ENCODE data around the gene HOXD12.

The HOXD12 gene

DNA sequence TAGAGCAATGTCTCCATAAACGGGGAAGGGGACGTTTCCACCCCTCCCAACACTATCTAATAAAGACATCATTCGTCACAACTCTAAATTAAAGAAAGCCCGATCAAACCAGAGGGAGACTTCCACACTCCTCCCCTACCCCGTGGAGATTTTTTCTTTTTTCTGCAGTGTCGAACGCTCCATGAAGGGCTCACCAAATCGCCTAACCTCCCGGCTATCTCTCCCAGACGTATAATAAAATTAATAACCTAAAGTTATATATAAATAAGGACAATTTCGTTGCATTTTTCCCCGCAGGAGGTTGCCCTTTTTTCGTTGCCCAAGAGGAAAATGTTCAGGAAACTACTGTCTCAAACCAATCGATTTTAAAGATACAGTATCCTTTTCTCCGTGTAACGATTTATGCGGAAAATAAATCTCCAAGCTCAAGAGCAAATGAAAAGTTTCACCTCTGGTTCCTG is 18.2 kb upstream of the HOXD12 start:
- DNase-seq = no peak

DNA sequence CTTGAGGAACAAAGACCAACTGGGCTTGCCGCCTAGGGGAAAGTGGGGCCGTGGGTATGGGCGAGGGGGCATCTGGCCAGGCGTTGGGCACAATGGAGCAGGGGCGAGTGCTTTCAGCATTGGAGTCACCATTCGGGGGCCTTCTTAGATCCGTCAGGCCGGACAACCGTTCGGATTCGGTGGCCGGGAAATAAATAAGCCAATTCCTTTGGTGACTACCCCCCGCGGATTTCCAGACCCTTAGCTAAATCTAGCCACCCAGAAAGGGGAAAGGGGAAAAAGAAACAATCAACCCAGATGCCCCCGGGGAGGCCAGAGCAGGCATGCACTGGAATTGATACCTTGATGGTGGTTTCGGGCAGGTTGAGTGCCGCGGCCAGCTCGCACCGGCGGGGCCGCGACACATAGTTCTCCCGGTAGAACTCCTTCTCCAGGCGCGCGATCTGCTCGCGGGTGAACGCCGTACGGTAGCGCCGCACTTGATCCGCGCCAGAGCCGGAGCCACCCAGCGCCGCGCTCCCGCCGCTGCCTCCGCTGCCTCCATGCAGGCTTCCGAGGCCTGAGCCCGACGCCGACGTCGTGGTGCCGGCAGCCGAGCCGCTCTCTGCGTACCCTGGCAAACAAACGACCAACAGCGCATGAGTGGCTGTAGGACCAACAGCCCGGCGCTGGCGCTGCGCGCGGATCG is 17.6 kb upstream of the HOXD12 start:
- DNase-seq = no peak

DNA sequence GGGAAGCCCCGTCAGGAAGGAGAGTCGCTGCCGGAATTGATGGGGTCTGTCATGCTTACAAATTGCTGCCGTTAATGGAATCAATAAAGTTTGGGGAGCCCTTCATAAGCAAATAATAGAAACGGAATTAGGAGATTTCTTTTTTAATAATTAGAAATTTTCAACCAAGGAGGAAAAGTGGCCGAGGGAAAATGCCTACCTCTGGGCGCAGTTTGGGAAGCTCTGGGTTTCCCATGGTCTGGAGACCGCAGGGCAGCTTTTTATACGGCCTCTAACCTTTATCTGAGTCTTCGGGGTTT is 17.1 kb upstream of the HOXD12 start:
- DNase-seq = no peak

DNA sequence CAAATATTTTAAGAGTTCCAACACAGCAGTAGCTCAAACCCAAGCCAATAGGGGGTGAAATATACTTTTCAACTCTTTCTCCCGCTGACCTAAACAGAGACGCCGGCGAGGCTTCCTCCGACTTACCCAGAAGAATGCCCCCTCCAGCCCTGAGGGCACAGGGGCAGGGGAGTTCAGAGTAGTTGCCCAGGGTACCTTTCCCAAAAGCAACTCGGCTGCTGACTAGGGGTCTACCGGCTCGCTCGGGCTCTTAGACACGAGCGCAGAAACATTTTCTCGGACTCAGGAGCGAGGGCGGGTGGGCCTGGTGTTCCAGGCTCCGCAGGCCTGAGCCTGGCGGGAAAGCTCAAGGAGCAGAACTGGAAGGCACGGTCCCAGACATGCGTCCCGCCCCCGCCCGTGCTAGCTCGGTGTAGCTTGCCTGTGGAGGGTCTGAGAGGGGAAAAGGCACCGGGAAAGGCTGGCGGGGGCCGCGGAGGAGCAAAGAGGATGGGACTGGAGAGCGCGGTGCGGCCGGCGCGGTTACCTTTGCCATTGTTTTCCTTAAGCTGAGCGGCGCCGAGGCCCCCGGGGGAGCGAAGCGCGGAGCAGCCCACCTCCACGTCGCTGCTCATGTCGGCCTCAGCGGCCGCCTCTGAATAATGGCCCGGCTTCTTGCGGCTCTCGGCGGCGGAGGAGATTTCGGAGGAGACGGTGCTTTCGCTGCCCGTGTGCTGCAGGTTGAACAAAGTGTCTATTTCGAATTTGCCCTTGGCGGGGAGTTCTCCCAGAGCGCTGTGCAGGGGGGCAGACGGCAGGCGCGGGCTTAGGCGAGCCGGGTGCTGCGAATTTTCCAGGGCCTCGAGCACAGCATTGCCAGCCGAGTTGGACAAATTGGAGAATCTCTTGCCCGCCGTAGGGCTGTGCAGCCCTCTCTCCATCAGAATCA is 16.5 kb upstream of the HOXD12 start:
- DNase-seq = no peak

DNA sequence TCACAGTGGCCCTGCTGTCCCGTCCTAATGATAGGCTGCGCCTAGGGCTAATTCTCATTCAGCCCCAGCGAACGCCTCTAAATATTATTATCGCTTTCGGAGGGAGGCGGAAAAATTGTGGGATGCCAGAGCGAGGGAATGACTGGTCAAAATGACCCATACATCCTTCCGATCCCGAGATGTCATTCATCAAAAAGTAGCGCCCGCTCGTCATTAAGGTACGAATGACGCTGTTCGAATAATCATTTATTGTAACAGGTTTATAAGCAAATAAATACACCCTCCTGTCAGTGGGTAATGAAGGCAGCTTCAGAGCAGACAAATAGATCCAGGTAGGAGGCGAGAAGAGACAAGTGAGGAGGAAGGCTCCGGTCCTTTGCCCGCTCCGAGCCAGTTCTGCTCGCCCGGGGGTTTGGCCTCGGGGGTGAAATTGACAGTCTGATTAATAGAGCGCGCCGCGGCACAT is 15.8 kb upstream of the HOXD12 start, which contains the start of gene EVX2:
Gene EVX2 (minus strand): TSS at position 167 of the 466 bp plus-strand sequence. CDS start 186 bp downstream, outside the sequence.
- no peak for DNase-seq

DNA sequence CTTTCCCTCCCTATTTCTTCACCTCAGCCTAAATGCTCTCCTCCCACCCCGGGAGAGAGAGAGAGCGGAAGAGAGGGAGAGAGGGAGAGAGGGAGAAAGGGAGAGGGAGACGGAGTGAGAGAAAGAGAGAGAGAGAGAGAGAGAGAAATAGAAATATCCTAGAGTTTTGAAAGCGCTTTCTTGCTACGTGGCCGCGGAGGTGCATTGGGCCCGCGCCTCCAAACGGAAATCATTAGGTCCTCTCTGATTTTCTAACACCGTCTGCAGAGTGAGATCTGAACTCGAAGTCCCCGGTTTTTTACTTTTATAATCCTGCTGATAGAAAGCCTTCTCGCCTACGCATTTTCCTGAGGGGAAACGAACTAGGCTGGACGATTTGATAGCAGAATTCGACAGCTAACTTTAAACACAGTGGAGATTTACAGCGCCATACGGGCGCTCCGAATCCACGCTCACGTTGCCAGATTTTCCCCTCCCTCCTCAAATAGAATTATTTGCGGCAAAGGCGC is 14.9 kb upstream of the HOXD12 start:
- DNase-seq = no peak

DNA sequence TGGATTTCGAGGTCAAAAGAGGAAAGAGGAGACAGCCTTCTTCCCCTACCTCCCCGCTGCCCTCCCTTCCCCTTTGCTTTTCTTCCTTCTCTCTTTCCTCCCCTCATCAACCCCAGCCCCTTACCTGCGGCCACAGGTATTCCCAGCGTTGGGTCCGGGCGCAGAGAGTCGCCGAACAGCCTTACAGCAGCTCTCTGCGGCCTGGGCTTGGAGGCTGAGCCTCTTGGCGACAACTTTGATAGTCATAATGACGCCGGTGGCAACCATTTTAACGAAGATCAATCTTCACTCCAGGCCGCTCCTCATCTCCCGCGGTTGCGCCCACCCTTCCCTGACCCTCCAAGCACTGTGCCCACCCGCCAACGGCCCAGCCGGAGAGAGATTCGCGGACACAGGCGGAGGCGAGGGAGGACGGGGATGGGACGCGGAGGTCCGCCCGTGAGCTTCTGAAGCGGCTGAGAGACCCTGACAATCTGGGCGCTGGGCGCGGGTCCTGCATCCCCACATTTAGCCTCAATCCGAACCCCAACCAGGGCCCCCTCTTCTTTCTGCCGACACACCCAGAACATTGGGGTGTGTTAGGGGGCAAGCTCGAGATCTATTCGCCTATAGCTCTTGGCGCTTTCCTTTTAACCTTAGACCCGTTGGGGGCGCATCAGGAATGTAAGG is 14.3 kb upstream of the HOXD12 start:
- no peak for DNase-seq

DNA sequence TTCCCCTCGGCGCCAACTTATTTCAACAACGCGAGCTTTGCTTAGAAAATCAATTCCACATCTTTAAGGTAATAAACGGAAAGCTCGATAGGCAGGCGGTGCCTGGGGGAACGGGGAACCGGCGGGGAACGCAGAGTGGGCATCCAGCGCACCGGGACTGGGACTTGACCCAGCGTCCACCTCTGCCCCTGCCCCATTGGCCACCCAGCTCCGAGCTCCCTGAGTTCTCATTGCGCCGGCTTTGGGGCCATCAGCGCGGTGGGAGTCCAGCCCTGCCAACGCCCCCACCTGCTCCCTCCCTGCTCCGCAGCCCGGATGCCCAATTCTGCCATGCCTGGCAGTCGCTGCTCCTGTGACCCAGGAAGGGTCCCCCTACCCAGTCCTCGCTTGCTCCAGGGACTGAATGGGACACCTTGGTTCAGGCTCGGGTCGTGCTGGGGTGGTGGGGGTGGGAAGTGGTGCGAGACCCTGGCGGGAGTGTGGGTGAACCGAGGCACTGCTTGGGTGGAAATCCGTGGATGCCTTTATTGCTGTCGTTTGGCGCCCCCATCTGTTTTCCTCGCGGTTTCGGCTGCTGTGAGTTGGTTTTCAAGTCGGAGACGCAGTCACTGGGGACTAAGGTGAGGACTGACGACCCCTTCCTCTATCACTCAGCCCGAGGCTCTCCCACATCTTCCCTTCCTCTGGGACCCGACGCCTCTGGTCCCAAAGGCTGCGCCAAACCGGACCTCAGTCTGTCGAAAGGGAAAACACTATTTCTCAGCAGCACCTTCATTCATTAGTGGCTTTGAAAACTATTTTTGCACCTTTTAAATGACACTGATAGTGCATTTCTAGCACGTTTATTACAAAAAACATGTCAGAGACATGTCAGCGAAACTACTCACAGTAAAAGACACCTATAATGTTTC is 13.5 kb upstream of the HOXD12 start:
- peak; percentile 14 to 47 for DNase-seq

DNA sequence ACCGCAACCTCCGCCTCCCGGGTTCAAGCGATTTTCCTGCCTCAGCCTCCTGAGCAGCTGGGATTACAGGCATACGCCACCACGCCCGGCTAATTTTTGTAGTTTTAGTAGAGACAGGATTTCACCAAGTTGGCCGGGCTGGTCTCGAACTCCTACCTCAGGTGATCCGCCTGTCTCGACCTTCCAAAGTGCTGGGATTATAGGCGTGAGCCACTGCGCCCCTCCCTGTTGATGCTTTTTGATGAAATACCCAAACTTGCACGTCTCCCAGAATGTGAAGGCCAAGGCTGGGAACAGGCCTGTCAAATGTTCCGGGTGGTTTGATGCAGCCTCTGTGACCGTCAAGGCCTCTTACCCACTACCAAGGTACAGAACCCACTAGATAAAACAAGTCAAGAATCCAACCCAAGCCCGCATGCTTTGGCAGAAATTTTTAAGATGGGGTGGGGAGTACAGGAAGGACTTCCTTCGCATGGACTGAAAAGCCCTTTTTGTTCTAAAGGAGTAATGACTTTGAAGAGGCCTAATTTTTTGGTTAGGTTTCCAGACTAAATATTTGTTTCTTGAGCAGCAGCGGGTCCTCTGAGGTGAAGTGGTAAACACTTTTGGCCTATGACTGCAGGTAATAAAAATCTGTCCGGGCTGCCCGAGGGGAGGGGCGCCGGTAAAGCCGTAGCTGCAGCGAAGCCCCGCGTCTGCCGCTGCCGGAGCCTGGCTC is 12.1 kb upstream of the HOXD12 start:
- no peak for DNase-seq

DNA sequence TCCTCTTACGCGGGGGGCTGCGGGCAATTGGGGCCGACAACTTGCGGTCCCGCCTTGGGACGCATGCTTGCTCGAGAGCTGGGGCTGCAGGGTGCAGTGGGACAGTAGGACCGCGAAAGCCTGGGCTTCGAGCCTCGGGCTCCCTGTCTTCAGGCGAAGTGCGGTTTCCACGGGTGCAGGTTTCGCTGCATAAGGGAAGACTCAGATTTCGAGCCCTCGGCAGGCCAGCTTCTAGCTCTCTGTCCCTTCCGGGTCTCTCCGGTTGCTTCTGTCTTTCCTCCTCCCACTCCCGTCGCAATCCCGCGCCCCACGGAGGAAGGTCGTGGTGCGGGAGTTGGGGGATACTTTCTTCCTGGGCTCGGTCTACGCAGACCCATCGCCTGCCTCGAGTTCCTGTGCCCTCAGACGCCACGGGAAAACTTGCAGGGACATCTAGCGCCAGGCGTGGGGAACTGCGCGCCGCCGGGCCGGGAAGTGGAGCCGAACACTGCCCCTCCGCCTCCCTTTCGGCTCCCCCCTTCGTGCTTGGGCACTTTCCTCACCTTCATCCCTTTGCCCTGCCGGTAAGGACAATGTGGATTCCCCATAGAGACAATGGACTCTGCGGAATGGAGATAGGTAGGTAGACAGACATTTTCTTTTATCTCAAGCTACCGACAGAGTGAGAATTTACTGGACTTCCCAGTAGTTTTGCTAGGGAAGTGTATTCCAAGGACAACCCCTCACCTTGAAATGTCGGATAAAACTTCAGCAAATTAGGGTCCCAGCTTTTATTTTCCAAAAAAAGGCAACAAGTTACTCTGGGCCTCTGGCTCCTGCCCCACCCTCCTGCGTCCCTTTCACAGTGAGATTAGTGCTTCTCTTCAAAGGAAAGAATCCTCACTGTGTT is 11.3 kb upstream of the HOXD12 start:
- DNase-seq = peak; percentile 21 to 55

DNA sequence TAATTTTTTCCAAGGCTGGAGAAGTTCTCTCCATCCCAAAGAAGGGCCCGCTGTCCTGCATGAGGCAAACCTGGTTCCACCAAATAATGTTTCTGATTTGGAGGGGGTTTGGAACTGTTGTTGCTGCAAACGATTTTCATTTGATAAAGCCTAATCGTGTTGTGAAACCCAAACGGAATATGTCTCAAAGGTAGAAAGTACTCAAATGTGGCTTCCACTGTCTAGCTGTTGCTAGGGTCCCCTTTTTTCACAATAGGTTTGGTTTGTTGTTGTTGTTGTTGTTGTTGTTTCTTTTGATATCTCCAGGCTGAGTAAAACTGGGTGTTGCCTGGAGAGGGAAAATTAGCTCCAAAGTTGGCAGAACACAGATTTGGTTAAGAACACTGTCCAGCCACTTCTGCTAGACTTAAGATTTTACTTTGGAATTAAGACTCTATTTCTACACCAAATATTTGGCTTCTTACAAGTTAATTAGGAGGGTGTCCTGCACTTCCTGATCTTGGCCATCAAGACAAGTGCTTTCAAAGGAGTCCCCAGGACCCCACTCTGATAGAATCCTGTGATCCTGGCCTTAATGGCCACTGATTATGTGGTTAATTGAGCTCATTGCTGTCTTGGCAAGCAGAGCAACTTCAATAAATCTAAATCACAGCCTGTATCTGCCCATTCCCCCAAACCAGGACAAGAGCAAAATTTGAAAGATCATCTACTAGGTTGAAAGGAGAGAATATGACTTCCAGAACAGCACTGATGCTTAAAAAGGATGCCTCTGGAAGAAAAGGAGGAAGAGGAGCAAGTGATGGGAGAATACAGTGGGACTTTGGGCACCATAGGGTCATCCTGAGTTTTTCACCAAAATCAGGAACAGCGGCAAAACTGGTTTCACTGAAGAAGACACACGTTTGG is 10.4 kb upstream of the HOXD12 start:
- no peak for DNase-seq

DNA sequence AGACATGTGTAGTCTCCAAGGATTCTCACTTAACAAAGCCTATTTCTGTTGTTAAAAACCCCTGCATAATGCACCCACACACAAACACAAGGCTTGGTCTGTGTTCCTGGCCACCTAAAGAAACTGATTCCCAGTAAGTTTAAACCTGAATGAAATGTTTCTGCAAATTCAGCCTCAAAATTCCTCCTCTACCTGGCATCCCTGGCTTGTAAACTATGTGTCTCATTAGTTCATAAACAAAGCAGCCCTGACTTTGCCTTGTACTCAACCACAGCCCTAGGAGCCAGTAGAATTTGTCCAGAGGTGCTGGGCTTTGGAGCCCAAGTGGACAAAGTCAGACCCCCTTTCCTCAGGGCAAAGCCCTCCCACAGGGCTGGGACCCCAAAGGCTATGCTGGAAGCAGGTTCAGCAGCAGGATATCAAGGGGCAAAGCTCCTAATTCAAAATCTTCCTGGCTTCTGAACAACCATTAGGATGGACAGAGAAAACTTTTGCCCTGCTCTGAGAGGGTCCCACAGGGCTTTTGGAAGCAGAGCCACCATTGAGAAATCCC is 9.7 kb upstream of the HOXD12 start:
- no peak for DNase-seq

DNA sequence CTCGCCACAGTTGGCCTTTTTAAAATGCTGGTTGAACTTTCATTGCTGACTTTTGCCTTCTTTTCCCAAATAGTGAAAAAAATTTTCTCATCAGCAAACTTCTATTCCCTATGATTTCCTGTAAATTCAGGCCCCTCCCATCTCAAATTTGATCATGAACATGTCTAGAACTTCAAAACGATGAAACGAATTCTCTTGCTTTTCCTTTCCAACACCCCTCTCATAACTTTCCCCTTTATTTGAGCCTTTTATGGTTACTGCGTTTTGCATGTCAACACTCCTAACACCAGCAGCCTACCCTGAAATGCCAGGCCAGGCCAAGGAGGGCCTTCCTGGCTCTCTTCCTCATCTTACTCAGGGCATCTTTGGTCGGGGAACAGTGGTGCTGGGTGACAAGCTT is 8.7 kb upstream of the HOXD12 start:
- DNase-seq = no peak

DNA sequence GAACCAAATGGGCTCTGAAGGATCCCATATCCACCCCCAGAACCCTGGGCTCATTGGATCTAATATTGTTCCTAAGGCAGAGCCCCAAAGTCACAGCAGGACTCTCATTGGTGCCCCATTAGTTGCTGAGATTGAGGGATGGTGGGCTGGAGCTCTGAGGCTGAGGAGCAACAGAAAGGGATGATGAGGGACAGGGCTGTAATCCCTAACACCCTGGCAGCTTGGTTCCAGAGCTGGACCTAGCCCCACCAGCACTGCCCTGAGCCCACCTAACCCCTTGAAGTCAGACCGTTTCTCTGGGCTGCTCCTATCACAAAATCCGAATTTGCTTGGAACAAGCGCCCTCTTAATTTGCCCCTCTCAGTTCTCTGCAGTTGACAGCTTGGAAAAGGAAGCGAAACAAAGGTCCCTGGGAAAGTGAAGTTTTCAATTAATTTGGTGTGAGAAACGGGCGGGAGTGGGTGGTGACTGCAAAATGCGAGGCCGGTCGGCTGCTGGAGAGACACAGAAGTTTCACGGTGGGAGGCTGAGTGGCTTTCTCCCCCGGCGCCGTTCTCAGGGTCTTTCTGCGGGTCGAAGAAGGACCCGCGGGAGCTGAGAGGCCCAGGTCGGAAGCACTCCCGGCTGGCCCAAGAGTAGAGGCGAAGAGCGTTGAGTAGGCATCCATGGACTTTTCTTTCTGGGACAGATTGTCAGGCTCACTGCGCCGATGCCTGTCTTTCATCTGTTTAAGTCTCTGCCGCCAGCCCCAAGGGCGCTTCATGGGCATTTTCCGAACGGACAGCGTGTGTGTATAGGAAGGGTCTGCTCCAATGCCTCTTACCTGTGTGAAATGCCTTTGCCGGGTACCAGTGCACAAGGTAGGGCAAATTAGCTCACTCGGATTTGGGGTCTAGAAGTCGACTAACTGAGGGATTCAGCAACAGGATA is 8.0 kb upstream of the HOXD12 start:
- DNase-seq = no peak

DNA sequence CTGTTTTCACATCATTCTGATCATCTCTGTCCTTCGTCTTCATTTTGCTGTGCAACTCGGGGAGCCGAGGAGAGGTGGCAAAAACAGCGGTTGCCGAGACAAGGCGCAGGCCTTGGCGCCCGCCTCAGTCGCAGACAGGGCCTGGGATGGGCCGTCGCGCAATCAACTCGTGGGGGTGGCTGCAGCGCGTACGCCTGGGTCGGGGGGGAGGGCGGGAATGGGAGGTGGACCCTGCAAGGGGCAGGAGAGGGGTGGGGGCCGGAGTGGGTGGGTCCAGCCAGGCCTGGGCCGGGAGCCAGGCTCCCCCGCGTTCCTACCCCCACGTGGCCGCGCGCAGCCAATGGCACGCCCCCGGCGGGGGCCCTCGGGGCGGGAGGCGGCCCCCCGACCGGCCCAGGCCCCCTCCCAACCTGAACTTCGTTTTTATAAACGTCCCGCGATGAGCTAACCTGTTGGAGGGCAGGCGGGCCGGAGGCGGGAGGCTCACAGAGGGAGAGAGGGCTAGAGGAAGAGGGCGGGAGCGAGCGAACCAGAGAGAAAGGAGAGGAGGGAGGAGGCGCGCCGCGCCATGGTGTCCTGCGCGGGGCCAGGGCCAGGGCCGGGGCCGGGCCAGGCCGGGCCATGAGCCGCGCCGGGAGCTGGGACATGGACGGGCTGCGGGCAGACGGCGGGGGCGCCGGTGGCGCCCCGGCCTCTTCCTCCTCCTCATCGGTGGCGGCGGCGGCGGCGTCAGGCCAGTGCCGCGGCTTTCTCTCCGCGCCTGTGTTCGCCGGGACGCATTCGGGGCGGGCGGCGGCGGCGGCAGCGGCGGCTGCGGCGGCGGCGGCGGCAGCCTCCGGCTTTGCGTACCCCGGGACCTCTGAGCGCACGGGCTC is 7.1 kb upstream of the HOXD12 start, which contains the start of gene HOXD13:
Gene HOXD13 (plus strand): TSS at position 452 of the 875 bp plus-strand sequence. CDS start 170 bp downstream, at position 622.
- no peak for DNase-seq

DNA sequence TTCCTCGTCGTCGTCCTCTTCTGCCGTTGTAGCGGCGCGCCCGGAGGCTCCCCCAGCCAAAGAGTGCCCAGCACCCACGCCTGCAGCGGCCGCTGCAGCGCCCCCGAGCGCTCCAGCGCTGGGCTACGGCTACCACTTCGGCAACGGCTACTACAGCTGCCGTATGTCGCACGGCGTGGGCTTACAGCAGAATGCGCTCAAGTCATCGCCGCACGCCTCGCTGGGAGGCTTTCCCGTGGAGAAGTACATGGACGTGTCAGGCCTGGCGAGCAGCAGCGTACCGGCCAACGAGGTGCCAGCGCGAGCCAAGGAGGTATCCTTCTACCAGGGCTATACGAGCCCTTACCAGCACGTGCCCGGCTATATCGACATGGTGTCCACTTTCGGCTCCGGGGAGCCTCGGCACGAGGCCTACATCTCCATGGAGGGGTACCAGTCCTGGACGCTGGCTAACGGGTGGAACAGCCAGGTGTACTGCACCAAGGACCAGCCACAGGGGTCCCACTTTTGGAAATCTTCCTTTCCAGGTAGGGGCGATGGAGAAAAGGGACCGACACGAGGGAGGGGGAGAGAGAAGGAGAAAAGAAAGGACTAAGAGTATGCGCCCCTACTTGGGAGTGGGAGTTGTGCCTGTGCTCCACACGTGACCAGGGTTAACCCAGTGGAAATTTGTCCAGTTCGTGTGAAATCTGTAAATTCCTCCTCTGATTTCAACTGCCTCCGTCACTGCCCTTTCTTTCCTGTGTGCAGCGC is 6.3 kb upstream of the HOXD12 start:
- no peak for DNase-seq
